Ovary (tissue), 3 donors: ENCODE data around the gene GALNT17.

Source experiments
- CTCF ChIP-seq, 3 donors: fragments of 450-650 bp in 2 of 3; fragments of 200-600 bp in 1 of 3; IDR thresholded peaks; one replicate each; pipeline versions ENCODE4 v1.5.1 to v1.8.0; 2016 to 2022; ENCODE audit warnings: antibody characterized with exemption in 3 of 3, mild to moderate bottlenecking in 1 of 3
- EP300 ChIP-seq: sonication (generic); formaldehyde crosslinking; IDR thresholded peaks from one replicate; pipeline ENCODE4 v1.6.1; 2017; ENCODE audit warnings: antibody characterized with exemption
- POLR2A ChIP-seq: fragments of 450-650 bp; IDR thresholded peaks from one replicate; pipeline ENCODE4 v1.6.1; 2017; ENCODE audit warnings: antibody characterized with exemption, mild to moderate bottlenecking, moderate library complexity
- donor health status: DM: no; HTN: no; CAD: no.

GRCh38 chr7:71544816-71545215 is 412.9 kb downstream of the GALNT17 start:
- TF ChIP-seq CTCF (IDR thresholded peaks at IDR 0.05) (no peak), POLR2A (no peak), EP300 (no peak)
